Occipital lobe (tissue), 2 donors: ENCODE data around the gene CSGALNACT2. TPM values are rescaled to one million over a fixed set of nuclear protein-coding genes. Genes with fewer than 3 reads are reported as not detected.
"Not testable (repeated sequence)": the region's sequence is repeated elsewhere in the genome, so short reads cannot be mapped to it uniquely, and the experiment has no call there.

ENCODE experiments used
- DNase-seq: peaks from one replicate; lab custom pipeline; 2025; lab: John Stamatoyannopoulos, UW
- total RNA-seq: library from RNA; depleted of rRNA; stranded (reverse); fragments of >200 nt; gene quantifications from one replicate; pipeline ENCODE4 v1.2.3, GENCODE V29; 2014

CSGALNACT2 gene
- total RNA-seq, 1 donor from 2014 or later = 68.3 TPM

DNA sequence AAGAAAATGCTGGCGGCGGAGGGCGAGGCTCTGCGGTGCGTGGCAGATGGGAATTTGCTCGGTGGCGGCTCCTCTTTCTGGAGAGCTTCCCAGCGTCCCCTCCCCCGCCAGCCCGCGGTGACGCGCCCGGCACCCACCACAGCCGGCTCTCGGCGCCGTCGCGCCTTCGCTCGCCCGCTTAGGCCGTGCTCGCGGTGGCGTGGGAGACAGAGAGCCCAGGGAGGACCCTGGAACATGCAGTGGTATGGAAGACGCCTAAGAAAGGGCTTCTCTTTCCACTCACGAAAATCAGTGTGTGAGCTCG is 576 bp upstream of the CSGALNACT2 start:
- DNase-seq = peak; percentile 58

DNA sequence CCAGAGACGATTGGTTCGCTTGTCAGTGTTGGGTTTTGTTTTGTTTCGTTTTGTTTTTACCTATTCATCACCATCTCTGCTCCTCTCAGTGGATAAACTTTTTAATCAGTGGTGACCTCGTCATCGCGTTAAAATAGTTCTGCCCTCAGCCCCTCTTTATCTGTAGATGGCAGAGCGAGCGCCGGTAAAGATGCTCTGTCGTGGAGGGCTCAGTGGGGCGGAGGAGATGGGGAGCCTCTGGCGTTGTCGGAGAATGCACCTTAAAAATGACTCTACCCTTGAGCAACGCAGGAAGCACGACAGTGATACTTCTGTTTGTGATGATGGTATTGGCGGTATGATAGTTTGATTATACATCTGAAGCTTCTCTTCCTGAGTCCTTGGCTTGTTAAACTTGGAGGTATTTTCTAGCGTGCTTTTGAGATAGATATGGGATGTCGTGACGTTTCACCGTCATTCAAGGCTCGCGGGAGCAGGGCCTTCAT is 554 bp downstream of the CSGALNACT2 start:
- no peak for DNase-seq

DNA sequence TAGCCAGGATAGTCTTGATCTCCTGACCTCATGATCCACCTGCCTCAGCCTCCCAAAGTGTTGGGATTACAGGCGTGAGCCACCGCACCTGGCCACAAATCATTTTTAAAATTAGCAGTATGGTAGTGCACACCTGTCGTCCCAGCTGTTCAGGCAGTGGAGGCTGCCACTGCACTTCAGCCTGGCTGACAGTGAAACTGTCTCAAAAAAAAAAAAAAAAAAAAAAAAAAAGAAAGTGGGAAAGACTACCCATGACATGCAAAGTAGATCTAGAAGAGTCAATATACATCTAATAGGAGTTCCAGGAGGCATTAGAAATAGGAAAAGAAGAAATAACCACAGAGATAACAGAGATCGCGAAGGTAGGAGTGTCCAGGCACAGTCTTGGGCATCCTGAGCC is 3.2 kb downstream of the CSGALNACT2 start:
- no peak for DNase-seq

DNA sequence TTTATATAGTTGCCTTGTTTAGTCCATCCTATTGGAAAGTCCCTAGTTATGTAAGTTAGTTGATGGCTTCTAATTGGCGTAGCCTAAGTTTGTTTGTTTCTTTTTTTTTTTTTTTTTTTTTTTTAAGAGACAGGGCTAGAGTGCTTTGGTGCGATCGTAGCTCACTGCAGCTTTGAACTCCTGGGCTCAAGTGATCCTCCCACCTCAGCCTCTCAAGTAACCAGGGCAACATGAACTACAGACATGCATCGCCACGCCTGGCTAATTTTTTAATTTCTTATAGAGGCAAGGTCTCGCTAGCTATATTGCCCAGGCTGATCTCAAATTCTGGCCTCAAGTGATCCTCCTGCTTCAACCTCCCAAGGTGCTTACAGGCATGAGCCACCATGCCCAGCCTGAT is 7.1 kb downstream of the CSGALNACT2 start:
- DNase-seq = no peak

DNA sequence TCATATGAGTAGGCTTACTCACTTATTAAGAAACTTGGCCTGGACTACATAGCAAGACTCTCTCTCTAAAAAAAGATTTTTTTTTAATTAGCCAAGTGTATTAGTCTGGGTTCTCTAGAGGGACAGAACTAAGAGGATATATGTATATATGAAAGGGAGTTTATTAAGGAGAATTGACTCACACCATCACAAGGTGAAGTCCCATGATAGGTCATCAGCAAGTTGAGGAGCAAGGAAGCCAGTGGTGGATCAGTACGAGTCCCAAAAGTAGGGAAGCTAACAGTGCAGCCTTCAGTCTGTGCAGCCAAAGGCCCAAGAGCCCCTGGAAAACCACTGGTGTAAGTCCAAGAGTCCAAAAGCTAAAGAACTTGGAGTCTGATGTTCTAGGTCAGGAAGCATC is 7.7 kb downstream of the CSGALNACT2 start:
- DNase-seq = not testable (repeated sequence)

DNA sequence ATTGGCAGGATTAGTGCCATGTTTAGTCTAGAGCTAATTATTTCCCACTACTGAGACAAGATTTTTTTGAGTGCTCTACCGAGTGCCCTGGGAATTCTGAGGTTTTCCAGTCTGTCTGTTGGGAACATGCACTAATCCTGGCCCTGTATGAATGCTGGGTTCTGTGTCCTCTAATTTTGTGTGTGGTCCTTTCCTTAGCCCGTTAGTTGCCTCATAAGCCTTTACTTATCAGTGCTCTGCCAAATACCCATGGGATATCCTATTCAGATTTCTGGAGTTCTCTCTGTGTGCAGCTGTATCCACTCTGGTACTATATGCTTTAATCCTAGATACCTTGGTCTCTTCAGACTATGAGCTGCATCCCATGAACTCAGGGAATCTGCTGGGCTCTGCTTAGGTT is 13.1 kb downstream of the CSGALNACT2 start:
- DNase-seq = no peak

DNA sequence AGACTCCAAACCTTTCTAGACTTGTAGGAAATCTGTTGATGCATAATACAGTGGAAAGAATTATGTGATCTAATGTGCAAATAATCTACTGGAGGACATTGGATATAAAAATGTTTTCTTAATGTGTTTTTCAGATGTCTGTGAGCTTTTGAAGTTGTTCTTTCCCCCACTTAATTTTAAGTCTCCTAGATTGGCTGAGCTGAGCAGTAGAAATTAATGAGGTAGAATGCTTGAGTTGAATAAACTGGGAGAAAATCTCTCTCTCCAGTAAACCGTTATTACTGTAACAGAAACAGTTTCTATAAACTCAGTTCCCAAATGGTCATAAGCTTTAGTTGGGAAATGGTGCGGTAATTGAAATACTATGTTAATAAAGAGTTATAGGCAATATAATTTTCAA is 15.7 kb downstream of the CSGALNACT2 start:
- no peak for DNase-seq

DNA sequence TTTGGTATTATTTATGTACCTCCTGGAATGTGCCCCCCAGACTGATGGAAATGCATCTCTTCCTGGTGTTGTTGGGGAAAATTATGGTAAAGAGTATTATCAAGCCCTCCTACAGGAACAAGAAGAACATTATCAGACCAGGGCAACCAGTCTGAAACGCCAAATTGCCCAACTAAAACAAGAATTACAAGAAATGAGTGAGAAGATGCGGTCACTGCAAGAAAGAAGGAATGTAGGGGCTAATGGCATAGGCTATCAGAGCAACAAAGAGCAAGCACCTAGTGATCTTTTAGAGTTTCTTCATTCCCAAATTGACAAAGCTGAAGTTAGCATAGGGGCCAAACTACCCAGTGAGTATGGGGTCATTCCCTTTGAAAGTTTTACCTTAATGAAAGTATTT is 17.0 kb downstream of the CSGALNACT2 start:
- DNase-seq = no peak

DNA sequence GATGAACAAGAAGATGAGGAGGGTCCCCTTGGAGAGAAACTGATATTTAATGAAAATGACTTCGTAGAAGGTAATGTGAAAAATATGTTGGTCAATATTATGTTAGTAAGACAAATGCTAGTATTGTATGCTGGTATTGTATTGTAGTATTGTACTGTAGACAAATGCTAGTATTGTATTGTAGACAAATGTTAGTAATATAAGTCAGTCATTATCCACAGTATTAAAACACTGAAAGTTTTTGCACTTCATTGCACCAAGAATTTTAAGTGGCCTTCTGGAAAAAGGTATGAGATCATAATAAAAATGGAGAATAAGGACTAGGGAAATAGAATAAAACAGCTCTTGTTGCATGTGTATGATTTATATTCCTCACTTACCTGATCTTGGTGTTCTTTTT is 17.5 kb downstream of the CSGALNACT2 start:
- no peak for DNase-seq

DNA sequence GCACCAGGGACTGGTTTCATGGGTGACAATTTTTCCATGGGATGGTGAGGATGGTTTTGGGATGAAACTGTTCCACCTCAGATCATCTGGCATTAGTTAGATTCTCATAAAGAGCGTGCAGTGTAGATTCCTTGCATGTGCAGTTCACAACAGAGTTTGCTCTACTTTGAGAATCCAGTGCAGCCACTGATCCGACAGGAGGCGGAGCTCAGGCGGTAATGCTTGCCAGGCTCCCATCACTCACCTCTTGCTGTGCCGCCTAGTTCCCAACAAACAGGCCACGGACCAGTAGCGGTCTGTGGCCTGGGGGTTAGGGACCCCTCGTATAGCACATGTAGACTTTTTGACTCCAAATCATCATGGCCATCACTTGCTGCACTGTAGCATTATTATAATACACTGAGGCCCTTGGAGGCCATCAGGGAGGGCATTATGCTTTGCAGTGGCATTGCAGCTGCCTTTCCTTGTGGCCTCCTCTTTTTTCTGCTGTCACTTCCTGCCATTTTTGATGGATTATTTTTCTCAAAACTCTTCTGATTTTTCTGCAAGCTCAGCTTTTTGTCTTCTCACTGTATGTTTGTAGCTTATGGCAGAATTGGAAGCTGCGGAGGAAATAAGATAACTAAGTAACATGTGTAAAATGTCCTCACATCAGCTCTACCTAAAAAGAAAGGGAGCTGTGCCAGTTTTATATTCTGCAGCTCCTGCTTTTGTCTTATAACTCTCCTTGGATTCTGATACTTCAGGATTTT is 18.5 kb downstream of the CSGALNACT2 start:
- no peak for DNase-seq

DNA sequence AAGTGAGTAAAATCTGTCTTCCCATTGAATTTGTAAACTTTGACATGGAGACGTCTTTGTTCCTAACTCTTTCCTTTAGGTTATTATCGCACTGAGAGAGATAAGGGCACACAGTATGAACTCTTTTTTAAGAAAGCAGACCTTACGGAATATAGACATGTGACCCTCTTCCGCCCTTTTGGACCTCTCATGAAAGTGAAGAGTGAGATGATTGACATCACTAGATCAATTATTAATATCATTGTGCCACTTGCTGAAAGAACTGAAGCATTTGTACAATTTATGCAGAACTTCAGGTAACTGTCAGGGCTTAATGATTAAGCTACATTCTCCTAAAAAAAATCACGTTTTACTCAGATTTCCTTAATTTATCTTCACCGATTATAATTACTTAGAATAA is 20.4 kb downstream of the CSGALNACT2 start:
- no peak for DNase-seq

DNA sequence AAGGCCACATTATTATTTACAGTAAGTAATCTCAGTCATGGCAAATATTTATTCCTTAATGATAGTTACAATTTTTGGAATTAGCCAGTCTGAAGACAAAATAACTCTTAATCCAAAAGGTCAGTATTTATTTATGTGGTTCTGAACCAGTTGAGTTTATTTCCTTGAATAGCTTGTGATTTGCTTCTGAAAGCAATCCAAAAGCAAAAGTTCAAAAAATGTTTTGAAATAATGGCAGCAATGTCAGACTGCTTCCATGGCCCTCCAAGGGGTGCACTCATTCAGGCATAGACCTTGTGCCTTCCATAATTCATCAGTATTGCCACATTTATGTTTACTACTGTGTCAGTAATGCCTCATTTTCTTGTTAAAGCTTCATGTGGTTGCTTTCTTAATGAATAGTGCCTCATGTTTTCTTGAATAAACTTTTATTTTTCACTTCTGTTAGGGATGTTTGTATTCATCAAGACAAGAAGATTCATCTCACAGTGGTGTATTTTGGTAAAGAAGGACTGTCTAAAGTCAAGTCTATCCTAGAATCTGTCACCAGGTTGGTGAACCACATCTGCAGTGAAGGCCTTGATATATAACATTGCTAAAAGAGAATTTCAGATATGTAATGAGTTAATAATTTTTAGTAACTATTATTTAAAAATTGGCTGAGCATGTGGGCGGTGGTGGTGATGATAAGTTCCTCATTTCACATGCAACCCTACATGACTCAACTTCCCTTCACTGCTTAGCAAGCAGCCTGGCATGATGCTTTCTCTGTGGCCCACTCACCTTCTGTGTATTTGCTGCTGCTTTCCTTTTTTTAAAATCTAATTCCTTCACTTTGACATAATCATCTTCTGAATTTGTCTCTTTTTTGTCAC is 22.0 kb downstream of the CSGALNACT2 start:
- no peak for DNase-seq

DNA sequence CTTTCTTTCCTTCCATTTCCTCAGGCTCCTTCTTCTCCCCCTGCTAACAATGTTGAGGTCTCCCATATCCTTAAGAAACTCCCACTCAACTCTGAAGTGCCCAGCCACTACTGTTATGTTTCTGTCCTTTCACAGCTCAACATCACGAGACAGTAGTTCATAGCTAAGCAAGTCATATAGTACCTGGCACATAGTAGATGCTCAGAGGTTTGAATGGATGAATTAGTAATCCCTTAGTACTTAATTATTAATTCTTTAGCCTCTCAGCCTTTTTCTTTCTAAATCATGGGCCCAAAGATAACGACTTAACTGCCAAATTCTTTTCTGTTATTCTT is 22.6 kb downstream of the CSGALNACT2 start:
- no peak for DNase-seq

DNA sequence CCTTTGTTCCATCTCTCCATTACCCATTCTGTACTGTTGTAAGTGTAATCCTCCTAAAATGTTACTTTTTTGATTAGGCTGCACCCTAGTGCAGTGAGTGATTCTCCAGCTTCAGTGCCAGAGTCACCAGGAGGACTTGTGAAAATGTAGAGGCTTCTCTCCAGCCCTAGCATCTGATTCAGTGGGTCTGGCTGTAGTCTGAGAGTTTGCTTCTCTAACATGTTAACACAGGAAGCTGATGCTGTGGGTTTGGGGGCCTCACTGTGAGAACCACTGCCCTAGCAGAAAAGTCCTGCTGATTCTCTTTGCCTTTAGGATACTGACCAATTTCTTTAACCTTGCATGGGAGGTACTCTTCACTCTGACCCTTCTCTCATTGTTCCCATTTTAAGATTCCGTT is 24.4 kb downstream of the CSGALNACT2 start:
- no peak for DNase-seq

DNA sequence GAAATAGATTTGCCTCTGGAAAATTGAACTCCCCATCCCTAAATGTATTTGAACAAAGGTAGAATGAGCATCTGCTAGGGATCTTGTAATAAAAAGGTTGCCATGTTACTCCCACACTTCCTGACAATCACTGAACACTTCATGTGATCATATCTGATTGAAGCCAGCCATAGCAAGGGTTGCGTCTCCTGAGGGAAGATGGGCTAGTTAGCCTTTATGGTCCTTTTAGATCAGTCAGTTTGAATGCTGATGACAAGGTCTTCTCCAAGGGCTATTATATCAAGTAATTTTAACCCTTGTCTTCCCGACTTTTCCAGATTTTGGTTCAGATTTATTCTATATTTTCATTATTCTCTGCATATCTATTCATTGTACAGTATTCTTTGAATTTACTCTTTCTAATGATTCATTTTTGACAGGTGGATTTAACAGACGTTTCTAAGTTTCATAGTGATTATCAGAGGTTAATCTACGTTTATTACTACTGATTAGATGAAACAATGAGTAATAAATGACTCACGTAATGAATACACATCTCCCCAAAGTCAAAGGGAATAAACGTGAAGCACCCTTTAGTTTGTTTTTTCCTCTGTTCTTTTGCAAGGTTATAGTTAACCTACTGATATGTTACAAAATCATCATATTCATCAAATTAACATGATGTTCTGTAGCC is 28.1 kb downstream of the CSGALNACT2 start:
- DNase-seq = no peak

DNA sequence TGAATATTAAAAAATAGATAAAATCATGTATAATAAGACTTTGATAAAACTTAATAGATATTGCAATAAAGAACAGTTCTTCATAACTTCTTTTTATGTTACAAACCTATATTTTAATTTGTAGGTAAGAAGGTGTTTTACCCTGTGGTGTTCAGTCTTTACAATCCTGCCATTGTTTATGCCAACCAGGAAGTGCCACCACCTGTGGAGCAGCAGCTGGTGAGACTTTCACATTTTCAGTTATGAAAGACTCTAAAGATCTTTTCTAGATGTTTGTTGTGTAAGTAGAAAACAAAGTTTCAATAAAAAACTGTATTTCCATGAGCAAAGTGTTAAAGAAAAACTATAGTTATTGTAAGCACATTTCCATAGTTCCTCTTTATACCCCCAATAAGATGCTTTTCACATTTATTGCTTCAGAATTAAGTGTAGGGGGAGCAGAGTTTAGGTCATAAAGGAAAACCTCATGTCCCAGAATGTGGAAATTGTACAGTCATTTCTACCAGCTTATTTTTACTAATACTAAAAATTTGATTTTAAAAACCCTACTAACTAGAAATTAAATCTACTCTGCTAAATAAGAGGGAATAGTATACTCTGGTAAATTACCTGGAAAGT is 28.7 kb downstream of the CSGALNACT2 start:
- DNase-seq = no peak

DNA sequence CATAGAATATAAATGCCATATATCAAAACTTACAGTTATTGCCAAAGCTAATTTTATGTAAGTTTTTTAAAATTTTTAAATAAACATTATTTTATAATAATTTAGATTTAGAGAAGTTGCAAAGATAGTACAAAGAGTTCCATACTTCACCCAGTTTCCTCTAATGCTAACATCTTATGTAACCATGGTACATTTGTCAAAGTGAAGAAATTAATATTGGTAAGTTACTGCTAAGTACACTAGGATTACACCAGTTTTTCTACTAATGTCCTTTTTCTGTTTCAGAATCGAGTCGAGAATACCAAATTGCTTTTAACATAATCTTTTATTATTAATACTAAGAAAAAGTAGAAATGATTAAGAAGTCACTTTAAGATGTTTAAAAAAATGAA is 29.2 kb downstream of the CSGALNACT2 start:
- no peak for DNase-seq

DNA sequence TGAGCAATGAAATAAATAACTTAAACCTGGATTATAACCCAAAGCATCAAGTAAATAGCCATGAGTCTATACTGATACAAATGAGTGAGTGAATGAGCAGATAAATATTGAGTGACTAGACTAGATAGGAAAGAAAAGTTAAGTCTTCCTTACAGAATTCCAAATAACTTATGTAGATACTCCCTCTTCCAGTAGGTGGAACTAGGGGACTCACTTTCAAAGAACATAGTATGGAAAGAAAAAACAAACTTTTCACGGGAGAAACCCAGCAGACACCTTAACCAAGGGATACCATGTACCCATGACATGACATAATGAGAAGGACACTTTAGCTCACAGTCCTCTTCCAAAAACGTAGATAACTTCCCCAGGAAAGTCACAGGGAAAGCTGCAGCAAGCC is 32.2 kb downstream of the CSGALNACT2 start:
- DNase-seq = no peak

DNA sequence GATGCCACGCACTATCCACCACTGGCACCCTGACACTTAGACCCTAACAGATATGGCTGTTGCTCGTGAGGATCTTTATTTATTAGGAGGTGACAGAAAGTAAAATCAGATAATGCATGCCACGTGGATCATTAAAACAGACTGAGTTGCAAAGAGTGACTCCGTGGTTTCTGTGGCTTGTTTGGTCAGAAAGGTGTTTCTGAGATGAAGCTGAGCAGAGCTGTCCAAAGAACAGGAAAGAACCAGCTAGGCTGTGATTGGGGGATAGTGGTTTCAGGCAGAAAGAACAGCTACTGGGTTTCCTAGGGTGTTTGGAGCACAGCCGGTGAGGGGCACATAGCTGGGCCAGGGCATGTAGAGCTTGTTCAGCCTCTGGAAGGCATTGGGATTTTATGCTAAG is 34.4 kb downstream of the CSGALNACT2 start:
- no peak for DNase-seq

DNA sequence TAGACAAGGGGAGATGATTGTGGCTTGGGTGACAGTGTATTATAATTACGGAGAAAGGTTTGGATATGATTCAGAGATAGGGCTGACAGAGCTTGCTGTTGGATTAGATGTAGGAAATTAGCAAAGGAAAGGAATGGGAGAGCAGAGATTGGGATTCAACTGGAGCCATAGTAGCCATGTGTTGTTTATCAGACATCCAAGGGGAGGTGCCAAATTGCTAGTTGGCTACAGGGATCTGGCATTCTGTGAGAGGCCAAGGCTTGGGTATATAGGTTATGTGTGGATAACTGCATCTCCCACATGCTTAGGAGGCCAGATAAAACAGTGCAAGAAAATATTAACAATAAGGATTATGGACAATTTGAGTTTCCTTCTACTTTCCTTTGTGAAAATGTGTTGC is 34.9 kb downstream of the CSGALNACT2 start:
- no peak for DNase-seq

DNA sequence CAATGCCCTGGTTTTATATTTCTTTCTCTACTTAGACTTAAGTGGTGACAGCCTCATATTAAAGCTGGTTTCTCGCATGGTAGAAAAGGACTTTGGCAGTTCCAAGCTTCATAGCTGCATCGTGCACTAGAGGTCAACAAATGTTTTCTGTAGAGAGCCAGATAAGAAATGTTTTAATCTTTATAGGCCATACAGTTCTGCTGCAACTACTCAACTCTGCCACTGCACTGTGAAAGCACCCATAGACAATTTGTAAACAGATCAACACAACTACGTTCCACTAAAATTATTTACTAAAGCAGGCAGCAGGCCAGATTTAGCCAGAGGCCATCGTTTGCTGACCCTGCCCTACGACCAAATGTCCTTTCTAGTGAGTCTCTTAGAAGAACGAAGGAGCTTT is 36.7 kb downstream of the CSGALNACT2 start:
- no peak for DNase-seq

DNA sequence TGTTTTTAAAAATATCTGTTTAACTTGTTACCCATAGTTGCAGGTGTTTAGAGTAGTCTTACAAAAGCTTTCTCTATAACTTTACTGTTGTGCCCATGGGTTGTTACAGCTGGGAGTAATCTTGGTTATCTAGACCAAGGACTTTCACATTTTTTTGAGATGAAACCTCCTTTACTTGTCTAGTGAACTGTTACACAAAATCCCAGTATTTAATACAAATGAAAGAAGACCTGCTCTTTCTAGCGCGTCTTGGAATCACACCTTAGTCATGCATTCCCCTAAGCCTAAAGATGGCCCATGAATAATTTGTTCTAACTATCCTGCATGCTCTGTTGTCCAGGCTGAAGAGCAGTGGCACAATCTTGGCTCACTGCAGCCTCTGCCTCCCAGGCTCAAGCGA is 38.0 kb downstream of the CSGALNACT2 start:
- no peak for DNase-seq
